ENCODE data around the gene SPATA31C1. TPM values are rescaled to one million over a fixed set of nuclear protein-coding genes. Genes with fewer than 3 reads are reported as not detected.
"Not testable (repeated sequence)": the region's sequence is repeated elsewhere in the genome, so short reads cannot be mapped to it uniquely, and the experiment has no call there.

SPATA31C1 gene
- total RNA-seq, 2 experiments from 2014 or later: not detected

GRCh38 chr9:87934444-87934843, 16.7 kb downstream of the SPATA31C1 start:
- CTCF ChIA-PET, POLR2A ChIA-PET: not testable (repeated sequence)

- CTCF ChIA-PET, POLR2A ChIA-PET: not testable (repeated sequence)
Measured at GRCh38 chr9:87937352-87937751, 19.6 kb downstream of the SPATA31C1 start.

- CTCF ChIA-PET, POLR2A ChIA-PET: not testable (repeated sequence)
Measured at GRCh38 chr9:87937918-87938317, 20.2 kb downstream of the SPATA31C1 start.

DNA sequence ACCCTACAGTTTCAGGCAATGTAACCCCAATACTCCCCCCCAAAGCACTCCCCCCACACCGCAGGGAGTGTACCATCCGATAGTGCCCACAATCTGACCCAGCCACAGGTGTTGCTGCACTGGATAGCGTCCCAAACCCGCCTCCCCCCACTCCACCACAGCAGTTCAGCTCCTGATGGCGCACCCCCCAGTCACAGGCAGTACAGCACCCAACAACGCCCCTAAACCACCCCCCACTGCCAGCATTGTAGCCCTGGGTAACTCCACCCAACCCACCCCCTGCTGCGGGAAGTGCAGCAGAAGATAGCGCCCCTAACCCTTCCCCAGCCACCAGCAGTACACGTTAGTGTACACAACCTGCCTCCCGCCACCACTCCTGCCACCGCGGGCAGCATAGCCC, 20.6 kb downstream of the SPATA31C1 start:
- CTCF ChIA-PET: not testable (repeated sequence)

GRCh38 chr9:87939096-87939495, 21.3 kb downstream of the SPATA31C1 start:
- POLR2A ChIA-PET, CTCF ChIA-PET: not testable (repeated sequence)

More for the DNA sequence above, 20.6 kb downstream of the SPATA31C1 start:
- POLR2A ChIA-PET: not testable (repeated sequence)

GRCh38 chr9:87944096-87944495, 26.3 kb downstream of the SPATA31C1 start:
- CTCF ChIA-PET: no interaction called here
- POLR2A ChIA-PET: no interaction called here

DNA sequence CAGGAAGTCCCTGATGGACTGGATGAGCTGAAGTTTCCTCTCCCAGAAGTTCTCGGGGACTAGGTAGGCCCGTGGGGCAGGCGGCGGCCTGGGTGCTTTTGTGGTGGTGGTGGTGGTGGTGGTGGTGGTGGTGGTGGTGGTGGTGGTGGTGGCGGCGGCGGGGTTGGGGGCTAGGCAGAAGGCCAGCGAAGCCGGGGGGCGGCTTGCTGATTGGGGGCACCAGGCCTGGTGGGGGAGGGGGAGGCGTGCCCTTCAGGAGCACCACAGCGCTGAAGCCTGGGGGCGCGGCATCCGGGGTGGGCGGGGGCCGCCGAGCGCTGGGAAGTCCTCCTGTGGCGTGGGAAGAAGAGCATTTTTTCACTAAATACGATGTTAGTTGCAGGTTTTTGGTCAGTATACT, 26.9 kb downstream of the SPATA31C1 start:
- POLR2A ChIA-PET: no interaction called here

GRCh38 chr9:87950296-87950695, 32.5 kb downstream of the SPATA31C1 start:
- CTCF ChIA-PET: interaction anchor here (1.3 kb wide), 1 partner anchor 117 kb away, joined by 3 read pairs; no protein-coding TSS in a partner anchor
- POLR2A ChIA-PET: no interaction called here

More for the DNA sequence above, 26.9 kb downstream of the SPATA31C1 start:
- CTCF ChIA-PET: no interaction called here

DNA sequence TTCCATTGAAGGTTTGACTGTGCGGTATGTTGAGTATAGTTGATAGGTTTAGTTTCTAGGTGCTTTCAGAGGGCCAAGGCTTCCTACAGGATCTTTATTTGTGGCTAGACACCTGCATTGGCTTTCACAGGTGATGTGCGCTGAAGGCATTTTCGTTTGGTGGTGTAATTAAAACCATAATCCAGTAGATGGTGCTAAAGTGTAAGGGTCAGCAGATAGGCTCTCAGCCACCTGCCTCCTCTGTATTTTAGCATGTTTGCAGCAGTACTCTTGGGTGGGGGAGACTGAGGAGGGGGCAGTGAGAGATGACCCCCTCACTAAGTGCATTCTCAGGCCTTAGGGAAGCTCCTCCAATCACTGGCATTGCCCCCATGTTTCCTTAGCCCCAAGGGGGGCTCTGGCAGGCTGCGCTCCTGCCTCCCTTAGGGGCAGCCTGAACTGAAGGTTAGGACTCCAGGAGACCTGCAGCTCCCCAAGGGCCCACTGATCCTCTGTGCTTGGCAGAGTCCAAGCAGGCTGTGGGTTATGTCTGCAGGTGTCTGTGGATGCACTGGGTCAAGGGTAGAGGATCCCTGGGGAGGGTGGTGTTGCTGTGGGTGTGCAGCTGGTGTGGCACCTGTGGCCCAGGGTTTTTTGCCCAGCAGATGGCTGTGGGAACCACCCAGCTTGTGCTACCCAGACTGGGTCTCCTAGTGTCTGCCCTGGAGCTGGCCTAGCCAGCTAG, 33.2 kb downstream of the SPATA31C1 start:
- POLR2A ChIA-PET: no interaction called here
- CTCF ChIA-PET: interaction anchor here (1.3 kb wide), 1 partner anchor 116 kb away, joined by 3 read pairs; no protein-coding TSS in a partner anchor

GRCh38 chr9:87954230-87954629, 36.5 kb downstream of the SPATA31C1 start:
- ChIA-PET POLR2A (no interaction called here), CTCF (no interaction called here)

DNA sequence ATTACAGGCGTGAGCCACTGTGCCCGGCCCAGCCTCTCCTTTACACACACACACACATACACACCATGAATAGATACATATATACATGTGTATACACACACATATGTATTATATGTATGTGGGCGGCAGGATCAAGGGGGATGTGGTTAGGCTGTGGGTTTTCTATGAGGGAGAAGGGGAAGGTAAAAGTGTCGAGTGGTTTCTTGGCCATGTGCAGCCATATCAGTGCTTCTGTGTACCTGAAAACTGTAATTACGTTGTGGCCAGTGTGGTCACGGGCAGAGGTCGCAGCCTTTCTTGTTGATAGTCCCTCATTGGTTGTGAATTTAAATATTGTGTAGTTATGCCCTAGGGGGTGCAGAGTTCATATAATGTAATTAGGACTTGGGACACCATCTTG, 40.1 kb downstream of the SPATA31C1 start:
- ChIA-PET CTCF (no interaction called here), POLR2A (no interaction called here)

- ChIA-PET CTCF (no interaction called here), POLR2A (no interaction called here)
Measured at GRCh38 chr9:87958591-87958990, 40.8 kb downstream of the SPATA31C1 start.

- ChIA-PET POLR2A (no interaction called here), CTCF (no interaction called here)
Measured at GRCh38 chr9:87959916-87960581, 42.3 kb downstream of the SPATA31C1 start.

DNA sequence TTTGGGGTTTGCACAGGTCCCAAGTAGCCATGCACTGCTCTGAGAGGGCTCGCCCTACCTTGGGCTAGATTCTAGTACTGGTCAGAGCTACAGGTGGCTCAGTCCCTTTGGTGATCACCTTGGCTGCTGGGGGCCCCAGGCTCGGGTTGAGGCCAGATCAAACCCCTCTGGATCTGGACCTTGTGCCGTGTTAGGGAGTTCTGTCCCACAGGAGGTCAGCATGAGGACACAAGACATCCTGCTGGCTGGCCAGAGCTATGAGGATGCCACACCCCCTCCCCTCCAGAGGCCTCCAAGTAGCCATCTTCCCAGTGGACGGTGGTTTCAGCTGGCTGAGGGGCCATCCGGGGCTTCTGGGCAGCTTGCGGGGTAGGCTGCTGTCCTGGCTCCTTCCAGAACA, 46.0 kb downstream of the SPATA31C1 start:
- ChIA-PET CTCF (no interaction called here), POLR2A (no interaction called here)

DNA sequence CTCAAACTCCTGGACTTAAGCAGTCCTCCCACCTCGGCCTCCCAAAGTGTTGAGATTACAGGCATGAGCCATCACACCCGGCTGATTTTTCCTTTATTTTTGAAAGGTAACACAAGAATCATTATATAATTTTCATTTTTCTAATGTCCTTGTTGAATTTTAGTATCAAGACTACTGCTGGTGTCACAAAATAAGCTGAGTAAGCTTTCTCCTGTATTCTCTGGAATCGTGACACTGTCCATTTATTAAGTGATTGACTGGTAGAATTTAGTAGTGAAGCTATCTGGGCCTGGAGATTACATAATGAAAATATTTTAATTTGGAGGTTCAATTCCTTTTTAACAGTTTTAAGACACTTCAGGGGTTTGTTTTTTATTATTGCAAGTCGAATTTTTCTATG, 47.1 kb downstream of the SPATA31C1 start:
- POLR2A ChIA-PET: no interaction called here
- CTCF ChIA-PET: no interaction called here

DNA sequence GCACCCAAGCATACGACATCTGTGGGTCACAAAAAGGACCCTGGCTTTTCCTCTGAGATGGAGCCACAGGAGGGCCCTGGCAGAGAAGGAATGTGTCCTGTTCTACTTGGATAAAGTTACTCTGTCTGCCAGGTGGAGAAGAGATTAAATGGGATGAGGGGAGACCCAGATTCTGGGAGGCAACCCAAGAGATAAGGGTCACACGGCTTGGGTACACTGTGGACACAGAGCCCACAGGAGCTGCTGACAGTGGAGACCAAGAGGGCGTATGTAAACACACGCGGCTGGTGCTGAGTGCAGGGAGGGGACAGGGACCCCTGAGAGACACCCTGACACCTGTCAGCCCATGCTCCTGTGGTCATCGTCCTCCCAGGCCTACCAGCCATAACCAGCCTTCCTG, 50.4 kb downstream of the SPATA31C1 start:
- ChIA-PET CTCF (no interaction called here), POLR2A (no interaction called here)

DNA sequence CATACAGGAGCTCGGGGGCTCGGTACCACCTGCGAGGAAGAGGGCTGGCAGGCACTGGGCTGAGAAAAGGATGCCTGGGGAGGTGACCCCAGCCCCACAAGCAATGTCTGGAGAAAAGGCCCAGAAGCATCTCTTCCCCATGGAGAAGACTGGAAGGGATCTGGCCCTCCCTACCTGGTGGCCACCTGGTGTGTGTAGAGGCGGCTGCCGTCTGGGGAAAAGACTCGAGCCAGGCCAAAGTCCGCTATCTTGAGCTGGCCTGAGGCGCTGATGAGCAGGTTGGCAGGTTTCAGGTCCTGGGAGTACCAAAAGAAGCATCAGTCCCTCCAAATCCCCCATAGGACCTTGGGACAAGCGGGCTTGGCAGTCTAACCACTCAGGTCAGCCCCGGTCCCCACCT, 52.8 kb downstream of the SPATA31C1 start:
- CTCF ChIA-PET: no interaction called here
- POLR2A ChIA-PET: no interaction called here

- ChIA-PET POLR2A (no interaction called here), CTCF (no interaction called here)
Measured at GRCh38 chr9:87973122-87973521, 55.4 kb downstream of the SPATA31C1 start.

All from activated CD8-positive, alpha-beta memory T cell treated with anti-CD3 and anti-CD28 coated beads for 36 hours (primary cell).